Tibial artery (tissue), 4 donors: ENCODE results near the gene CDH4.

ENCODE experiments used
- DNase-seq, 2 donors: peaks; one replicate each; pipeline ENCODE4 v3.0.0-alpha.2; 2019
- H3K27ac ChIP-seq, 2 donors: fragments of 200-600 bp; sonication (generic) in 1 of 2; 1 replicate in 1 of 2; 2 replicates in 1 of 2; pipeline ENCODE4 v1.5.1; 2018 to 2019; ENCODE audit warnings: mild to moderate bottlenecking in 1 of 2
- H3K27me3 ChIP-seq, 2 donors: fragments of 200-600 bp; sonication (generic) in 1 of 2; one replicate each; pipeline versions ENCODE4 v1.5.1 to v1.6.0; 2016 to 2019
- H3K36me3 ChIP-seq, 3 donors: fragments of 200-600 bp; sonication (generic) in 2 of 3; one replicate each; pipeline ENCODE4 v1.5.1; 2016 to 2019; ENCODE audit warnings: mild to moderate bottlenecking in 2 of 3
- H3K4me1 ChIP-seq, 4 donors: fragments of 200-600 bp; sonication (generic) in 2 of 4; 1 replicate in 3 of 4; 2 replicates in 1 of 4; pipeline ENCODE4 v1.5.1; 2016 to 2019
- H3K4me3 ChIP-seq, 2 donors: fragments of 200-600 bp; sonication (generic) in 1 of 2; 1 replicate in 1 of 2; 2 replicates in 1 of 2; pipeline ENCODE4 v1.5.1; 2018 to 2019; ENCODE audit warnings: mild to moderate bottlenecking in 2 of 2
- H3K9me3 ChIP-seq, 3 donors: fragments of 200-600 bp; sonication (generic) in 1 of 3; one replicate each; pipeline ENCODE4 v1.5.1; 2016 to 2019
- CTCF ChIP-seq, 2 experiments: fragments of 200-600 bp in 1 of 2; fragments of 450-650 bp in 1 of 2; IDR thresholded peaks; one replicate each; pipeline ENCODE4 v1.5.1; 2017 to 2019; ENCODE audit warnings: antibody characterized with exemption in 2 of 2, mild to moderate bottlenecking in 1 of 2, moderate library complexity in 1 of 2
- intact Hi-C: fragments of 100-400 bp; cut with DNase I; formaldehyde crosslinking; loops from one replicate; pipeline ENCODE4 v1.15.0; 2023; ENCODE audit warnings: low total_unique reads

The CDH4 gene

DNA sequence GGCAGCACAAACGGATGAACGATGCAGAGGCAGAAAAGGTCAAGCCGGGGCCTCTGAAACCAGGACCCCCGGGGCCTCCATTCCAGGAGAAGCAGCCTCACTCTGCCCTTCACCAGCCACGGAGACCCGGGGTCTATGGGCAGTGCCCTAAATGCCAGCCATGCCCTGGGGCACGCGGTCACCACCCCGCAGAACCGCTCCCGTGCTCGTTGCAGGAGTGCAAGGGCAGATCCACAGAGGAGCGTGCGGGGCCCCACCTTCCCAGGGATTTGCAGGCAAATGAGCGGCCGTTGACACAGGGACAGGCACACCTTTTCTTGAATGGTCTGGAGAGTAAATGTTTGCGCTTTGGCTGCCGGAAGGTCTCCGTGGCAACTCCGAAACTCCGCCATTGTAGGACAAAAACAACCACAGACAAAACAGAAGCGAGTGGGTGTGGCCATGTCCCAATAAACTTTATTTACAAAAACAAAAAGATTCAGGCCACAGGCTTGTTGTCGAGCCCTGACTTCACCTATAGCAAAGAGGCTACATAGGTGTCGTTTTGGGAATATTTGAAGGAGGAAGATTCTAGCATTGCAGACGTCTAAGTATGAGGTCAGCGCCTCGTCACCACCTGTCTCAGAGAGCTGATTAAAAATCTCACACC lies 650.3 kb downstream of the CDH4 start:
- Histone ChIP-seq H3K36me3 (no peaks in the 10 kb centered on the region), H3K27me3 (peaks cover 0 to 60% of the 10 kb centered on the region in 2 donors), H3K4me1 (no peaks in the 10 kb centered on the region), H3K4me3 (no peak overlapping the region), H3K27ac (no peak overlapping the region), H3K9me3 (no peaks in the 10 kb centered on the region)
- no peak for TF ChIP-seq CTCF (IDR thresholded peaks at IDR 0.05)
- DNase-seq = no peak
- intact Hi-C loops = no loop called here

DNA sequence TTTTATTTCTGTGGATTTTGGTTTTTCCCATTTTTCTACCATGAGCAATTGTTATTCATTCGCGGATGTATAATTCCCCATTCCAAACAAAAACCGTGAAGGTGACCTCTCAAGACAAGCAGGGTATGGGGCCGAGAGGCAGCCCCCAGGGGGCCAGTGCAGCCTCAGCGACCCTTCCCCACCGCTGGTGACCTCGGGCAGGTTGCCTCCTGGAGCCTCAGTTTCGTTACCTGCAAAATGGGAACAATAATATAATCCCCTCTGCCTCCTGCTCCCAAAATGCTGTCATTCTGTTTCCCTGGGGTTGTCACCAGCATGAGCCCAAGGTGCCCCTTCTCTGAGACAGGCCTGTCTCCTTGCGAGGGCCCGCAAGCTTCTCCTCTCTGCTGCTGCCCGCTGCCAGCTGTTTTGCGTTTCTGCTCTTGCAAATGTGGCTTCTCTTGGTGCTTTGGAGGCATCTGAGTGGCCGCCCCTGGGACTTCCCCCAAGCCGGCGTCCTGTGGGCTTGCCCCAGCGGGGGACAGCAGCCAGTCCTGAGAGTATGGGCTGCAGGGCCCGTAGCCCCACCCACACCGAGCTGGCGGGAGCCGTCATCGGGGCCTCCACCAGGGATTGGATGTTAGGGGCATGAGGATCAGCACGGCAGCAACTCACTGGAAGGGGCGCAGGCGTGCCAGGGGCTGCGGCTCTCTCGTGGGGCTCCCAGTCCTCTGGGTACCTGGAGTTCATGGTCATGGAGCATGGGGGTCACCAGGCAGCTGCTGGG lies 651.7 kb downstream of the CDH4 start:
- DNase-seq = no peak
- Histone ChIP-seq H3K9me3 (no peaks in the 10 kb centered on the region), H3K4me3 (no peak overlapping the region), H3K27me3 (peaks cover 0 to 53% of the 10 kb centered on the region in 2 donors), H3K27ac (no peak overlapping the region), H3K36me3 (no peaks in the 10 kb centered on the region), H3K4me1 (no peaks in the 10 kb centered on the region)
- no peak for TF ChIP-seq CTCF (IDR thresholded peaks at IDR 0.05)
- intact Hi-C loops = no loop called here

DNA sequence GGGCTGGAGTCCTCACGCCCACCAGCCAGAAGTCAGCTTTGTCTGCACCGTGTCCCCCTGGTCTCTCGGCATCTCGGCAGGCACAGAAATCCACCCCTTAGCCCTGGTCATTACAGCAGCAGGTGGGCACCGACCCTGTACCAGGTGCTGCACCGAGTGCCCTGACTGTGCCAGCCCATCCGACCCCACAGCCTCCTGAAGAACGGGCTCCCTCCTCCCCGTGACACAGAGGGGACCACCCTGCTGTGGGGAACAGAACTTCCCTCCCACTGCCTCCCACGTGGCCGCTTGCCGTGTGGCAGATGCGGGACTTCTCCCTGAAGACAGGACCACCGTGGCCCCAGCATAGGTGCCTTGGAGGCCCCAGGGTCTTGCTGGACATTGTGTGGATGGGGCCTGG lies 652.4 kb downstream of the CDH4 start:
- no peak for TF ChIP-seq CTCF (IDR thresholded peaks at IDR 0.05)
- Histone ChIP-seq H3K27me3 (peaks cover 0 to 54% of the 10 kb centered on the region in 2 donors), H3K9me3 (no peaks in the 10 kb centered on the region), H3K27ac (no peak overlapping the region), H3K4me3 (no peak overlapping the region), H3K4me1 (no peaks in the 10 kb centered on the region), H3K36me3 (no peaks in the 10 kb centered on the region)
- DNase-seq = no peak
- intact Hi-C loops = no loop called here

DNA sequence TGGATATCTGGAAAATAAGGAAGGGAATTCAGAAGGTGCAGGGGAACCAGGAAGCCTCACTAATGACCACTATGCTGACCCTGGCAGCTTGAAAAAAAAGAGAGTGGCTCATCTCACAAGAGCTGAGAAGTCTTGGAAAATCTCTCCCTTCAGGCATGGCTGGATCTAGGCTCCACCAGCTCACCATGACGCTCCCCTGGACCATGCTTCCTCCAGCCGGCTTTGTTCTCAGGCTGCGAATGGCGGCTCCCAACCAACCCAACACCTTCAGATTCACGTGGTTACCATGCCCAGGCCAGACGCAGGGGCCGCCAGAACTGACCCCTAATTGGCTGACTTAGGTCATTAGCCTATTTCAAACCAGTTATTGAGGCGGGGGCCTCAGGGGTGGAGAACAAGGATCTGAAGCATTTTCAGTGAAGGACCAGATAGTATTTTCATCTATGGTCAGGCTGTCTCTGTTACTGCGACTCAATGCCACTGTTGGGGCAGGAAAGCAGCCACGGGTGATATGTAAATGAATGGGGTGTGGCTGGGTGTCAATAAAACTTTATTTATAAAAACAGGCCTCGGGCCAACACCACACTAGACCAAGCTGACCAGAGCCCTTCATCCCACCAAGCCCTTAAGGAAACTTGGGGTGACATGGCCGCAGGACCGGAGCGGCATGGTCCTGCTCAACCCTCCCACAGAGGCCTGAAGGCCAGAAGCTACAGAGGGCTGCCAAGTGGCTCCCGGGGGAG lies 653.9 kb downstream of the CDH4 start:
- no peak for DNase-seq
- Histone ChIP-seq H3K4me3 (no peak overlapping the region), H3K27me3 (peaks cover 0 to 43% of the 10 kb centered on the region in 2 donors), H3K4me1 (no peaks in the 10 kb centered on the region), H3K27ac (no peak overlapping the region), H3K9me3 (peaks cover 0 to 8% (median 0%) of the 10 kb centered on the region in 3 donors), H3K36me3 (no peaks in the 10 kb centered on the region)
- TF ChIP-seq CTCF (IDR thresholded peaks at IDR 0.05) = no peak
- intact Hi-C loops = no loop called here

- Histone ChIP-seq H3K27ac (no peak overlapping the region), H3K9me3 (peaks cover 0 to 14% (median 0%) of the 10 kb centered on the region in 3 donors), H3K4me1 (no peaks in the 10 kb centered on the region), H3K27me3 (peaks cover 0 to 37% of the 10 kb centered on the region in 2 donors), H3K4me3 (no peak overlapping the region), H3K36me3 (no peaks in the 10 kb centered on the region)
- intact Hi-C loops = no loop called here
- DNase-seq = no peak
- TF ChIP-seq CTCF (IDR thresholded peaks at IDR 0.05) = no peak
These were observed 655.2 kb downstream of the CDH4 start for GRCh38 chr20:61907081-61907891.
